Fibroblast of mammary gland (primary cell): ENCODE results near the gene ARHGAP32.

Experiments
- DNase-seq: peaks from one replicate; pipeline ENCODE4 v3.0.0-alpha.2; 2010; ENCODE audit warnings: low read depth
- H3K4me3 ChIP-seq: 2 replicates; pipeline ENCODE4 v1.5.1; 2011; ENCODE audit warnings: low read depth, mild to moderate bottlenecking, low read length, moderate library complexity; ENCODE audit not compliant: control insufficient read depth
- TF ChIP-seq, protein P1 (sequence below): conservative IDR thresholded peaks from 2 replicates; pipeline ENCODE4 v1.5.1; 2011; ENCODE audit warnings: low read depth, low read length, inconsistent platforms; ENCODE audit not compliant: control insufficient read depth, insufficient read depth

The ARHGAP32 gene

DNA sequence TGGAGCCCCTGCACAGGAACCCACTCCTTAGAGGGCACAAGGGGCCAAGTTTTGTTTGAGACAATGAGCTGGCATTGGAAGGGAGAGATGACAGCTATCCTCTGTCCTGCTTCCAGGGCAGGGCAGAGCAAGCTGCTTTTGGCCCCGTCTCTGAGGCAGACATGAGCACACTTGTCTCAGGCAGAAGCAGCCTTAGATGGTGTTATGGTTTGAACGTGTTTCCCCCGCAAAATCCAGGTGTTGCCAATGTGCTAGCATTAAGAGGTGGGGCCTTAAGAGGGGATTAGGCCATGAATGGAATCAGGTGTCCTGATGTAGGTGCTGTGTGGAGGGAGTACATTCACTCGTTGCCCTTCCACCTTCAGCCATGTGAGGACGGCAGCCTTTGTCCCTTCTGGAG lies 252.0 kb downstream of the ARHGAP32 start:
- TF ChIP-seq, protein P1, sequence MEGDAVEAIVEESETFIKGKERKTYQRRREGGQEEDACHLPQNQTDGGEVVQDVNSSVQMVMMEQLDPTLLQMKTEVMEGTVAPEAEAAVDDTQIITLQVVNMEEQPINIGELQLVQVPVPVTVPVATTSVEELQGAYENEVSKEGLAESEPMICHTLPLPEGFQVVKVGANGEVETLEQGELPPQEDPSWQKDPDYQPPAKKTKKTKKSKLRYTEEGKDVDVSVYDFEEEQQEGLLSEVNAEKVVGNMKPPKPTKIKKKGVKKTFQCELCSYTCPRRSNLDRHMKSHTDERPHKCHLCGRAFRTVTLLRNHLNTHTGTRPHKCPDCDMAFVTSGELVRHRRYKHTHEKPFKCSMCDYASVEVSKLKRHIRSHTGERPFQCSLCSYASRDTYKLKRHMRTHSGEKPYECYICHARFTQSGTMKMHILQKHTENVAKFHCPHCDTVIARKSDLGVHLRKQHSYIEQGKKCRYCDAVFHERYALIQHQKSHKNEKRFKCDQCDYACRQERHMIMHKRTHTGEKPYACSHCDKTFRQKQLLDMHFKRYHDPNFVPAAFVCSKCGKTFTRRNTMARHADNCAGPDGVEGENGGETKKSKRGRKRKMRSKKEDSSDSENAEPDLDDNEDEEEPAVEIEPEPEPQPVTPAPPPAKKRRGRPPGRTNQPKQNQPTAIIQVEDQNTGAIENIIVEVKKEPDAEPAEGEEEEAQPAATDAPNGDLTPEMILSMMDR, result no peak
- DNase-seq, result no peak
- no peak overlapping the region for H3K4me3 ChIP-seq

DNA sequence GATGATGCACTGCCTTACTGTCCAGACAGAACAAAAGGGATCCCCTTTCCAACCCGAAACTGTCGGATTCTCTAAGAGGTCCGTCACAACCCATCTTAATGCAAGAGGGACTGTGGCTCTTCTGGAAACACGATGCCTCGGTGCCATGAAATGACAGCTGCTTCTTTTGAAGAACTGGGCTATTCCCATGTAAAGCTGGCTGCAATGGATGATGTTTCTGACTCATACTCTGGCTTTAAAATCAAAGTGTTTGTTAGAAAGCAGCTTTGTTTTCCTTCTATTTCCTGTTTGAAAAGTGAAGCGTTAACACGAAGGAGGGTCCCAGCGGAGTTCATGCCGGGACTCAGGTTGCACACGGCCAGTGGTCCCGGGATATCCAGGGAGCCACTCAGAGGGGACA lies 252.5 kb downstream of the ARHGAP32 start:
- no peak for DNase-seq
- no peak overlapping the region for H3K4me3 ChIP-seq
- TF ChIP-seq, protein P1, result no peak

DNA sequence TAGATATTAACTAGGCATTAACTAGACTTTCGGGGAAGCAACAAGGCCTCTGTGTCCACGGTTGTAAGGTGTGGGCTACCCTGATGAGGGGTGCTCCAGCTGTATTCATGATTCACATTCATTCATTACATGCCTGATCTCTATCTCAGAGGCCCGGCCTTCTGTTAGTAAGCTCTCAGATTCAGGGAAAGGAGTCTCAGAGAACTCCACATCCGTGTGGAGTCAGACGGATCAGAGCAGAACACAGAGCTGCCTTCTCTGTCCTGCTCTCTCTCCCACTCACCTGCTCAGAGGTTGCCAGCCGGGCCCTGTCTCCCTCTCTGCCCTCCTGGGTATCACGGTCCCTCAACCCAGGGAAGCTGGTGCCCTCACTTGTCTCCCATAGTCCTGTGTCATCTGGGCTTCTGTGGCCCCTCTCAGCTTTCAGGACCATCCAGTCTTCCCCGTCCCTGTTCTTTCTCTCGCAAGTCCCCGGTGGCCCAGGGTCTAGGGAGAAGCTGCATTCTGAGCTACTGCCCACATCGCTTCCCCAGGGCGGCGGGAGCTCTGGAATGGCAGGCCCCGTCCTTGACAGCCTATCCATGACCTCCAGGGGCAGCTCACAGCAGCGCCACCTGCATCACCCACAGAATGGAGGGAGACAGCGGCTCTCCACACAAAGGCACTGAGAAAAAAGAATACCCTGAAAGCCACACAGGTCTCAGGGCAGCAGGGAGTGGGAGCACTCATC lies 253.8 kb downstream of the ARHGAP32 start:
- no peak for DNase-seq
- TF ChIP-seq, protein P1, result no peak
- no peak overlapping the region for H3K4me3 ChIP-seq

DNA sequence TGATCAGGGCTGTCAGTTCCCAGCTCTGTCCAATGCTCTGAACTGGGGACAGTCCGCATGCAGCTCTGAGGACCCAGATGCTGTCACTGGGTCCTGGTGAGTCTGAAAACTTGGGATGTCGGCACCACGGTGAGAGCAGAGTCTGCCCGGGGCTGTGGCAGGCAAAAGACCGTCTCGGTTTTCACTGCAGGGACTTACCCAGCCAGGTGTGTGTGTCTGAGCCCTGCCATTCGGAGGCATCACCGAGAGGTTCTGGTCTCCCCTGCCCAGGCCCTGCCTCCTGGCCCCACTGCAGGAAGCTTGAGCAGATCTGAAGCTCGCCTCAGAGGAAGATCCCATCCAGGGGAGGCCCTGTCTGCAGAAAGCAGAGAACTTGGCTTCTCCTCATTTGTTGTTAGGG lies 254.6 kb downstream of the ARHGAP32 start:
- no peak for DNase-seq
- TF ChIP-seq, protein P1, result no peak
- H3K4me3 ChIP-seq, result no peak overlapping the region

DNA sequence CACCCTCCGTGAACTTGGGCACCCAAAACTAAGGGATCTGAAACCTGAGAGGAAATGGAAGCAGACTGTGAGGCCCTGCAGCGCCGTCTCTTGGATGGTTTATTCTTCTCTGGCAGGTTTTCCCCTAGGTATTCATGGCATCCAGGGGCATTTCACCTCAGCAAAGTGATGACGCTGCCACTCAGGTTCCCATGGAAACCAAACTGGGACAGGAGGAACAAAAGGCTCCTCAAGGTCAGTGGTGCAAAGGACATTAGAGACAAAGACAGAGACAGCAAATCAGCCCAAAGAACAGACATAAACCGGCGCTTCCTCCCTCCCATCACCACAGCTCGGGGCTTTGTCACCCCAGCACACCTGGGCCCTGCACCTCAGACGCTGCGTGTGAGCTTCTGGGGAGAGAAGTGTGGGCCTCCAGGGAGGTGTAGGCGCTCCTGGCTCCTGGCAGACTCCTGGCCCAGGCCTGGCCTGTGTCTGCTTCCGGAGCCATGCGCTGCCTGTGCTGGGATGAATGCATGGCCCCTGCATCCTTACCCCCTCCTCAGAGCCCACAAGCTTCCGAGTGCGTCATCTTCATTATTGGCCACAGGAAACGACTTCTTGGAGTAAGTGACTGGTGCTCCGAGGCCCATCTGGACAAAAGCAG lies 255.4 kb downstream of the ARHGAP32 start:
- TF ChIP-seq, protein P1, result no peak
- H3K4me3 ChIP-seq, result no peak overlapping the region
- no peak for DNase-seq

DNA sequence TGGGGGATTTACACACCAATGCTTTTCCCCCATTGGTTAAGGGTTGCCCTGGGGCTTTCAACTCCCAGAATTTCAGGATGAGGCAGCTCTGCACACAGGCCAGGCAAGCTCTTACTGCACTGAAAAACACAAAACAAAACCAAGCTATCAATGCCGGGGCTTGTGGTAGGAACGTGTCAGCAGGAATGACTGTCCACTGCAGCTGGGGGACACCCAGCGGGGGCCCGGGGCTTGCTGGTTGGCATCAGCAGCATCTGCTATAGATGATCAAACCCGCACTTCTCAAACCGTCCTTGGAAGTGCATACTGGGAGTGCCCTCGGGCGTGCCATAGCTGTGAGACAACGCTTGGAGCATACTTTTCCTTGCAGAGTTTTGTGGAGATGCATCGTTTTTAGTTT lies 257.2 kb downstream of the ARHGAP32 start:
- TF ChIP-seq, protein P1, result no peak
- DNase-seq, result no peak

More for the DNA sequence above, 257.2 kb downstream of the ARHGAP32 start:
- H3K4me3 ChIP-seq, result no peak overlapping the region
